Panc1 (cell line): ENCODE results near the gene BCO2.

Experiments used
- CTCF ChIP-seq: fragments of 450-650 bp; IDR thresholded peaks from 2 replicates; pipeline ENCODE4 v1.5.1; 2017; ENCODE audit warnings: mild to moderate bottlenecking
- POLR2AphosphoS5 ChIP-seq: IDR thresholded peaks from 2 replicates; pipeline ENCODE4 v1.6.1; 2012; ENCODE audit warnings: mild to moderate bottlenecking, low read depth, low read length, moderate library complexity

- TF ChIP-seq CTCF (no peak), POLR2AphosphoS5 (no peak)
These were observed 52.2 kb downstream of the BCO2 start for GRCh38 chr11:112227471-112227870.
